ENCODE measurements around the gene SMIM32. TPM values are rescaled to one million over a fixed set of nuclear protein-coding genes. Genes with fewer than 3 reads are reported as not detected.

SMIM32 gene
- total and polyA plus RNA-seq, 2 donors (not counting 3 experiments of a cell fraction or from before 2014, with no cell fraction given): not detected

GRCh38 chr5:136159457-136159856 is 33.5 kb downstream of the SMIM32 start:
- DNase-seq (ENCODE audit: low read depth, low spot score): no peak
- Histone ChIP-seq H3K9ac (replicated peaks; ENCODE audit: extremely low read depth, insufficient read depth, low read length) (no peak overlapping the region), H3K79me2 (ENCODE audit: control insufficient read depth, insufficient read depth, low read length) (peaks cover 41% of the 10 kb centered on the region), H3K36me3 (ENCODE audit: control insufficient read depth in 2 of 2, extremely low read depth in 1 of 2, insufficient read depth in 2 of 2, low read length in 2 of 2) (peaks cover 7 to 9% of the 10 kb centered on the region in 2 experiments), H3K9me3 (replicated peaks; ENCODE audit: control insufficient read depth, insufficient read depth, low read length) (no peaks in the 10 kb centered on the region), H2AFZ (ENCODE audit: low read depth, low read length) (no peak overlapping the region), H4K20me1 (replicated peaks; ENCODE audit: control insufficient read depth, extremely low read depth, insufficient read depth, low read length) (peaks cover 2% of the 10 kb centered on the region), H3K4me1 (ENCODE audit: control insufficient read depth, extremely low read depth, insufficient read depth, low read length) (no peaks in the 10 kb centered on the region), H3K9me1 (replicated peaks; ENCODE audit: control insufficient read depth, extremely low read depth, insufficient read depth, low read length) (no peaks in the 10 kb centered on the region), H3K4me3 (replicated peaks in 1 of 3; ENCODE audit: insufficient read depth in 1 of 3, low read depth in 1 of 3, low read length in 3 of 3) (no peak overlapping the region), H3K4me2 (ENCODE audit: insufficient read depth, low read length) (no peak overlapping the region), H3K27me3 (ENCODE audit: control insufficient read depth in 2 of 2, insufficient read depth in 2 of 2, low read length in 2 of 2) (no peaks in the 10 kb centered on the region), H3K27ac (ENCODE audit: insufficient read depth, low read depth, low read length) (no peak overlapping the region)
- intact Hi-C loops (cut with micrococcal nuclease) (loop anchor here (2.0 kb wide), 1 partner anchor 17 kb away; no protein-coding TSS in a partner anchor), dilution Hi-C loops (cut with MboI; ENCODE audit: extremely low pct_ligation_motif_present, low sequenced_read_pairs) (no loop called here)
- FAIRE-seq: no peak
- TF ChIP-seq MYC (IDR thresholded peaks at IDR 0.05; ENCODE audit: low read depth, low read length): no peak
- TF ChIP-seq, protein P1, sequence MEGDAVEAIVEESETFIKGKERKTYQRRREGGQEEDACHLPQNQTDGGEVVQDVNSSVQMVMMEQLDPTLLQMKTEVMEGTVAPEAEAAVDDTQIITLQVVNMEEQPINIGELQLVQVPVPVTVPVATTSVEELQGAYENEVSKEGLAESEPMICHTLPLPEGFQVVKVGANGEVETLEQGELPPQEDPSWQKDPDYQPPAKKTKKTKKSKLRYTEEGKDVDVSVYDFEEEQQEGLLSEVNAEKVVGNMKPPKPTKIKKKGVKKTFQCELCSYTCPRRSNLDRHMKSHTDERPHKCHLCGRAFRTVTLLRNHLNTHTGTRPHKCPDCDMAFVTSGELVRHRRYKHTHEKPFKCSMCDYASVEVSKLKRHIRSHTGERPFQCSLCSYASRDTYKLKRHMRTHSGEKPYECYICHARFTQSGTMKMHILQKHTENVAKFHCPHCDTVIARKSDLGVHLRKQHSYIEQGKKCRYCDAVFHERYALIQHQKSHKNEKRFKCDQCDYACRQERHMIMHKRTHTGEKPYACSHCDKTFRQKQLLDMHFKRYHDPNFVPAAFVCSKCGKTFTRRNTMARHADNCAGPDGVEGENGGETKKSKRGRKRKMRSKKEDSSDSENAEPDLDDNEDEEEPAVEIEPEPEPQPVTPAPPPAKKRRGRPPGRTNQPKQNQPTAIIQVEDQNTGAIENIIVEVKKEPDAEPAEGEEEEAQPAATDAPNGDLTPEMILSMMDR (IDR thresholded peaks at IDR 0.05; ENCODE audit: extremely low read depth in 1 of 2, insufficient read depth in 1 of 2, low read depth in 1 of 2, low read length in 2 of 2): no peak
- TF ChIP-seq GATA2 (IDR thresholded peaks at IDR 0.05; ENCODE audit: insufficient read depth, insufficient read length, low read depth, low read length): no peak
- no peak for TF ChIP-seq EZH2 (IDR thresholded peaks at IDR 0.05; ENCODE audit: borderline replicate concordance, low read depth, low read length, severe bottlenecking)
- POLR2A ChIA-PET: no interaction called here
- BruUV-seq (replicated peaks): no TSS peak
- CTCF ChIA-PET: no interaction called here

GRCh38 chr5:136157514-136157913 is 35.4 kb downstream of the SMIM32 start:
- intact Hi-C loops (cut with micrococcal nuclease) (no loop called here), dilution Hi-C loops (cut with MboI; ENCODE audit: extremely low pct_ligation_motif_present, low sequenced_read_pairs) (no loop called here)
- H3K36me3 ChIP-seq (ENCODE audit: control insufficient read depth in 2 of 2, extremely low read depth in 1 of 2, insufficient read depth in 2 of 2, low read length in 2 of 2): peaks cover 10 to 12% of the 10 kb centered on the region in 2 experiments
- no peak overlapping the region for H3K4me2 ChIP-seq (ENCODE audit: insufficient read depth, low read length)
- no peaks in the 10 kb centered on the region for H3K27me3 ChIP-seq (ENCODE audit: control insufficient read depth in 2 of 2, insufficient read depth in 2 of 2, low read length in 2 of 2)
- no peak overlapping the region for H3K4me3 ChIP-seq (replicated peaks in 1 of 3; ENCODE audit: insufficient read depth in 1 of 3, low read depth in 1 of 3, low read length in 3 of 3)
- TF ChIP-seq FOS (IDR thresholded peaks at IDR 0.05; ENCODE audit: borderline replicate concordance, insufficient read depth, low read length): no peak
- no peak for TF ChIP-seq EZH2 (IDR thresholded peaks at IDR 0.05; ENCODE audit: borderline replicate concordance, low read depth, low read length, severe bottlenecking)
- TF ChIP-seq GATA2 (IDR thresholded peaks at IDR 0.05; ENCODE audit: insufficient read depth, insufficient read length, low read depth, low read length): no peak
- TF ChIP-seq, protein P2, sequence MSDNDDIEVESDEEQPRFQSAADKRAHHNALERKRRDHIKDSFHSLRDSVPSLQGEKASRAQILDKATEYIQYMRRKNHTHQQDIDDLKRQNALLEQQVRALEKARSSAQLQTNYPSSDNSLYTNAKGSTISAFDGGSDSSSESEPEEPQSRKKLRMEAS (IDR thresholded peaks at IDR 0.05; ENCODE audit: insufficient read depth, insufficient read length): no peak
- TF ChIP-seq POLR2AphosphoS5 (IDR thresholded peaks at IDR 0.05; ENCODE audit: insufficient read depth, low read depth, low read length): no peak
- TF ChIP-seq, protein P1 (IDR thresholded peaks at IDR 0.05; ENCODE audit: extremely low read depth in 1 of 2, insufficient read depth in 1 of 2, low read depth in 1 of 2, low read length in 2 of 2): no peak
- TF ChIP-seq JUN (IDR thresholded peaks at IDR 0.05; ENCODE audit: borderline replicate concordance, insufficient read depth, insufficient read length, low read depth): no peak
- no peak for TF ChIP-seq MYC (IDR thresholded peaks at IDR 0.05; ENCODE audit: low read depth, low read length)
- TF ChIP-seq POLR2A (IDR thresholded peaks at IDR 0.05; ENCODE audit: low read depth, low read length): no peak
- CTCF ChIA-PET: no interaction called here
- FAIRE-seq (no peak), DNase-seq (ENCODE audit: low read depth, low spot score) (no peak)
- H3K9me3 ChIP-seq (replicated peaks; ENCODE audit: control insufficient read depth, insufficient read depth, low read length): no peaks in the 10 kb centered on the region
- H3K4me1 ChIP-seq (ENCODE audit: control insufficient read depth, extremely low read depth, insufficient read depth, low read length): no peaks in the 10 kb centered on the region
- H3K9ac ChIP-seq (replicated peaks; ENCODE audit: extremely low read depth, insufficient read depth, low read length): no peak overlapping the region
- no peaks in the 10 kb centered on the region for H3K9me1 ChIP-seq (replicated peaks; ENCODE audit: control insufficient read depth, extremely low read depth, insufficient read depth, low read length)
- no peak overlapping the region for H2AFZ ChIP-seq (ENCODE audit: low read depth, low read length)
- no TSS peak for BruUV-seq (replicated peaks)
- POLR2A ChIA-PET: no interaction called here
- no peak overlapping the region for H3K27ac ChIP-seq (ENCODE audit: insufficient read depth, low read depth, low read length)
- H4K20me1 ChIP-seq (replicated peaks; ENCODE audit: control insufficient read depth, extremely low read depth, insufficient read depth, low read length): peaks cover 2% of the 10 kb centered on the region
- peaks cover 58% of the 10 kb centered on the region for H3K79me2 ChIP-seq (ENCODE audit: control insufficient read depth, insufficient read depth, low read length)

Measured in endothelial cell of umbilical vein (primary cell).